K562 (cell line): ENCODE data around the gene ZNF362. TPM values are rescaled to one million over a fixed set of nuclear protein-coding genes. Genes with fewer than 3 reads are reported as not detected.

Experiments
- ATAC-seq: fragments of 200-7000 bp; cut with Tn5 transposase; 3 replicates; pipeline ENCODE4 v1.9.1; 2020; ENCODE audit warnings: moderate library complexity
- BruUV-seq: library from RNA; stranded (reverse); fragments of 400-500 nt; replicated peaks from 2 replicates; lab custom pipeline; 2021; lab: Mats Ljungman, UMichigan
- CTCF ChIA-PET: fragments of 300-600 bp; formaldehyde crosslinking; extraction: SDS; loops from one replicate; lab custom pipeline; 2021; ENCODE audit warnings: low intra/inter-chr PET ratio; lab: Yijun Ruan, JAX
- POLR2A ChIA-PET: fragments of 300-600, 350-650 bp; sonication (Branson Sonifier 250); formaldehyde crosslinking; extraction: SDS; loops from one replicate; lab custom pipeline; 2021; ENCODE audit warnings: antibody characterized with exemption, inconsistent platforms; lab: Yijun Ruan, JAX
- DNase-seq, 4 experiments: peaks; one replicate each; pipeline versions ENCODE4 v3.0.0 to v3.0.0-alpha.2; 2011 to 2018; ENCODE audit warnings: low spot score in 3 of 4, mixed read lengths in 3 of 4; ENCODE audit errors: extremely low read depth in 1 of 4
- FAIRE-seq: peaks from 2 replicates; lab custom pipeline; 2011; peaks lifted over from hg19 to GRCh38; lab: Jason Lieb, UNC
- H2AFZ ChIP-seq: 2 replicates; pipeline ENCODE4 v1.6.0; 2011; ENCODE audit warnings: low read depth, low read length, control low read depth, inconsistent platforms
- H3K27ac ChIP-seq: fragments of 200-600 bp; 3 replicates; pipeline ENCODE4 v1.8.0; 2011; ENCODE audit warnings: low read depth, mild to moderate bottlenecking, control low read depth, inconsistent platforms, low read length, moderate library complexity, mixed read lengths; ENCODE audit errors: extremely low read depth
- H3K27me3 ChIP-seq, 2 experiments: fragments of 300-600 bp in 1 of 2; 2 replicates in 1 of 2; 3 replicates in 1 of 2; pipeline versions ENCODE4 v1.6.0 to v1.8.0; 2011; ENCODE audit warnings: inconsistent platforms in 2 of 2, low read length in 2 of 2, mild to moderate bottlenecking in 1 of 2, mixed read lengths in 1 of 2, moderate library complexity in 1 of 2; ENCODE audit not compliant: control insufficient read depth in 2 of 2, insufficient read depth in 2 of 2
- H3K36me3 ChIP-seq: fragments of 300-600 bp; 3 replicates; pipeline ENCODE4 v1.8.0; 2011; ENCODE audit warnings: mild to moderate bottlenecking, low read length, inconsistent platforms; ENCODE audit not compliant: control insufficient read depth, insufficient read depth
- H3K4me1 ChIP-seq, 2 experiments: fragments of 200-600 bp in 1 of 2; replicated peaks in 1 of 2; 2 replicates in 1 of 2; 3 replicates in 1 of 2; pipeline versions ENCODE4 v1.5.1 to v1.8.0; 2011; ENCODE audit warnings: inconsistent platforms in 2 of 2, low read length in 2 of 2, mild to moderate bottlenecking in 1 of 2, mixed read lengths in 1 of 2, moderate library complexity in 1 of 2; ENCODE audit not compliant: control insufficient read depth in 2 of 2, insufficient read depth in 2 of 2
- H3K4me2 ChIP-seq: 2 replicates; pipeline ENCODE4 v1.6.1; 2011; ENCODE audit warnings: low read length, control low read depth, inconsistent platforms, mixed read lengths; ENCODE audit not compliant: insufficient read depth
- H3K4me3 ChIP-seq: fragments of 200-600 bp; sonication (generic), shearing (Covaris generic); 2 replicates; pipeline ENCODE4 v1.5.1; 2016; ENCODE audit warnings: control low read depth, inconsistent platforms
- H3K79me2 ChIP-seq: fragments of 200-600 bp; 3 replicates; pipeline ENCODE4 v1.8.0; 2011; ENCODE audit warnings: low read length, inconsistent platforms; ENCODE audit not compliant: control insufficient read depth, insufficient read depth
- H3K9ac ChIP-seq, 2 experiments: 2 replicates each; pipeline versions ENCODE4 v1.6.0 to v1.6.1; 2011; ENCODE audit warnings: low read depth in 2 of 2, low read length in 2 of 2, control low read depth in 1 of 2, inconsistent platforms in 1 of 2, mild to moderate bottlenecking in 1 of 2, mixed read lengths in 1 of 2; ENCODE audit not compliant: insufficient read depth in 1 of 2
- H3K9me1 ChIP-seq: one replicate; pipeline ENCODE4 v1.6.0; 2011; ENCODE audit warnings: inconsistent platforms, mild to moderate bottlenecking, low read length, moderate library complexity; ENCODE audit not compliant: control insufficient read depth, insufficient read depth
- H3K9me3 ChIP-seq: replicated peaks from 2 replicates; pipeline ENCODE4 v1.5.1; 2011; ENCODE audit warnings: low read depth, low read length, inconsistent platforms; ENCODE audit not compliant: control insufficient read depth, insufficient read depth
- H4K20me1 ChIP-seq: replicated peaks from 2 replicates; pipeline ENCODE4 v1.6.1; 2011; ENCODE audit warnings: low read length, inconsistent platforms, mixed read lengths; ENCODE audit not compliant: control insufficient read depth, insufficient read depth
- CBFA2T3 ChIP-seq: fragments of 450-650 bp; IDR thresholded peaks from 2 replicates; pipeline ENCODE4 v1.6.1; 2017
- CHD2 ChIP-seq: IDR thresholded peaks from 2 replicates; pipeline ENCODE4 v1.6.1; 2011; ENCODE audit warnings: low read depth, low read length
- FOXK2 ChIP-seq, 2 experiments: fragments of 450-650 bp; IDR thresholded peaks in 1 of 2; conservative IDR thresholded peaks in 1 of 2; 2 replicates each; pipeline ENCODE4 v1.6.1; 2016; ENCODE audit warnings: low read depth in 2 of 2, mild to moderate bottlenecking in 1 of 2
- JUNB ChIP-seq: fragments of 450-650 bp; formaldehyde crosslinking; conservative IDR thresholded peaks from 2 replicates; pipeline ENCODE4 v1.4.0; 2020; ENCODE audit warnings: mild to moderate bottlenecking
- ZC3H4 ChIP-seq: sonication (generic); formaldehyde crosslinking; IDR thresholded peaks from 2 replicates; pipeline ENCODE4 v1.9.0; 2021; ENCODE audit warnings: missing genetic modification reagents, borderline replicate concordance
- WGBS: fragments of 100-300 bp; shearing (Covaris generic); methylation state at CpG from one replicate; pipeline ENCODE4 v1.1.6; 2016; ENCODE audit warnings: low coverage, mixed read lengths; ENCODE audit not compliant: insufficient coverage; ENCODE audit errors: missing lambda C conversion rate; 5-methylcytosine and 5-hydroxymethylcytosine counted together
- in situ Hi-C: fragments of 300-500 bp; cut with MboI; formaldehyde crosslinking; loops from 4 replicates; pipeline ENCODE4 v1.15.0; 2018; ENCODE audit warnings: inconsistent platforms, mixed read lengths
- intact Hi-C: fragments of 100-400 bp; cut with micrococcal nuclease; formaldehyde crosslinking; loops from 2 replicates; pipeline ENCODE4 v1.14.2; 2022
- polyA plus RNA-seq, 8 experiments: library from polyadenylated mRNA; depleted of rRNA in 4 of 8; stranded (reverse) in 5 of 8; unstranded in 3 of 8; fragments of >200 nt; fragmentation: Nextera tagmentation in 2 of 8; fragmentation: Illumina TruSeq in 1 of 8; extraction: Ambion mirVana in 2 of 8; extraction: Trizol in 1 of 8; gene quantifications; 2 replicates each; pipeline versions ENCODE4 v1.2.1 to v1.2.3, GENCODE V29; 2011 to 2014; ENCODE audit warnings: inconsistent platforms in 1 of 8, missing spikeins in 1 of 8
- total RNA-seq, 7 experiments: library from RNA; depleted of rRNA in 6 of 7; stranded (reverse); fragments of >200 nt in 6 of 7; fragmentation: Illumina TruSeq in 2 of 7; extraction: Trizol in 2 of 7; gene quantifications; 2 replicates each; pipeline versions ENCODE4 v1.2.1 to v1.2.3, GENCODE V29; 2011 to 2021; ENCODE audit warnings: low replicate concordance in 1 of 7

Gene ZNF362
- total and polyA plus RNA-seq, 9 of the 15 experiments (the other 6 are each of a cell fraction or from before 2014, with no cell fraction given) = 0.01 to 1.1 (median 0.35) TPM; not detected in 1

GRCh38 chr1:33258788-33259274, 2.5 kb downstream of the ZNF362 start:
- in situ Hi-C loops (no loop called here), intact Hi-C loops (no loop called here)
- H4K20me1 ChIP-seq = peaks cover 6% of the 10 kb centered on the region
- no peak overlapping the region for H3K9ac ChIP-seq
- FAIRE-seq (no peak), DNase-seq (no peak)
- H3K4me1 ChIP-seq = peaks cover 0 to 13% of the 10 kb centered on the region in 2 experiments; a peak in 1 of 5 replicates
- ChIA-PET POLR2A (interaction anchor here (0.6 kb wide), 1 partner anchor 11 kb away, joined by 3 read pairs; no protein-coding TSS in a partner anchor), CTCF (no interaction called here)
- H3K79me2 ChIP-seq = no peaks in the 10 kb centered on the region
- H3K36me3 ChIP-seq = no peaks in the 10 kb centered on the region
- no peak overlapping the region for H3K27ac ChIP-seq
- H3K4me2 ChIP-seq = no peak overlapping the region
- no peaks in the 10 kb centered on the region for H3K9me1 ChIP-seq
- WGBS = 25% methylated on average over 2 of the region's 2 CpGs
- H2AFZ ChIP-seq = no peak overlapping the region
- no peaks in the 10 kb centered on the region for H3K9me3 ChIP-seq
- no peak for TF ChIP-seq FOXK2 (conservative IDR thresholded peaks at IDR 0.05 in 1 of 2, IDR thresholded peaks at IDR 0.05 in 1 of 2; ENCODE audit: low read depth in 2 of 2)
- TF ChIP-seq, all 486 proteins: peak for 0
- Histone ChIP-seq H3K4me3 (no peak overlapping the region), H3K27me3 (peaks cover 15 to 57% of the 10 kb centered on the region in 2 experiments; a peak in 4 of 5 replicates)
- no peak; the same call in 2 of the 3 replicates for ATAC-seq
- no TSS peak for BruUV-seq

- peaks cover 0 to 14% of the 10 kb centered on the region in 2 experiments; a peak in 1 of 5 replicates for H3K4me1 ChIP-seq
- H3K9me3 ChIP-seq = no peaks in the 10 kb centered on the region
- FAIRE-seq (no peak), DNase-seq (no peak), ATAC-seq (no peak)
- no peaks in the 10 kb centered on the region for H3K36me3 ChIP-seq
- no peak overlapping the region for H3K27ac ChIP-seq
- CTCF ChIA-PET = no interaction called here
- POLR2A ChIA-PET = interaction anchor here (1.5 kb wide), 1 partner anchor 11 kb away, joined by 3 read pairs; no protein-coding TSS in a partner anchor
- no peak overlapping the region for H3K4me3 ChIP-seq
- H3K4me2 ChIP-seq = no peak overlapping the region
- no peak overlapping the region for H3K9ac ChIP-seq
- H3K9me1 ChIP-seq = no peaks in the 10 kb centered on the region
- TF ChIP-seq JUNB (CRISPR knock-in tag) (no peak), CBFA2T3 (no peak), CHD2 (no peak), ZC3H4 (CRISPR knock-in tag) (no peak)
- BruUV-seq = no TSS peak
- H3K27me3 ChIP-seq = peaks cover 15 to 56% of the 10 kb centered on the region in 2 experiments; a peak in 4 of 5 replicates
- no peak overlapping the region for H2AFZ ChIP-seq
- peaks cover 6% of the 10 kb centered on the region for H4K20me1 ChIP-seq
- H3K79me2 ChIP-seq = no peaks in the 10 kb centered on the region
- WGBS = 4% methylated on average over 3 of the region's 3 CpGs
- in situ Hi-C loops = no loop called here
- intact Hi-C loops = no loop called here
Observed at GRCh38 chr1:33259879-33260278, 3.6 kb downstream of the ZNF362 start.
